22Rv1 (cell line): ENCODE measurements around the gene FOSB.

ENCODE experiments used
- CTCF ChIP-seq: fragments of 450-650 bp; IDR thresholded peaks from 2 replicates; pipeline ENCODE4 v1.5.1; 2017; ENCODE audit warnings: mild to moderate bottlenecking
- ZFX ChIP-seq: fragments of 450-650 bp; IDR thresholded peaks from 2 replicates; pipeline ENCODE4 v1.6.1; 2017; ENCODE audit warnings: antibody characterized with exemption, borderline replicate concordance

GRCh38 chr19:45508861-45509691 is 41.3 kb downstream of the FOSB start:
- TF ChIP-seq CTCF (no peak), ZFX (no peak)
